IgD-negative memory B cell (primary cell): ENCODE data around the gene SPECC1L. TPM values are rescaled to one million over a fixed set of nuclear protein-coding genes. Genes with fewer than 3 reads are reported as not detected.
A peak's percentile ranks its signal among the peaks of the same experiment; 100 is the strongest.
"Not testable (repeated sequence)": the region's sequence is repeated elsewhere in the genome, so short reads cannot be mapped to it uniquely, and the experiment has no call there.

ENCODE experiments used
- H3K27ac Mint-ChIP-seq, 3 donors: one replicate each; pipeline ENCODE4 v1.8.0; 2020 to 2022; ENCODE audit warnings: mild to moderate bottlenecking in 3 of 3, mixed read lengths in 3 of 3, moderate library complexity in 1 of 3
- H3K27me3 Mint-ChIP-seq: one replicate; pipeline ENCODE4 v1.8.0; 2021; ENCODE audit warnings: mixed read lengths
- H3K36me3 Mint-ChIP-seq: one replicate; pipeline ENCODE4 v1.8.0; 2020; ENCODE audit warnings: mild to moderate bottlenecking, mixed read lengths
- H3K4me1 Mint-ChIP-seq, 3 donors: one replicate each; pipeline ENCODE4 v1.8.0; 2020 to 2022; ENCODE audit warnings: mixed read lengths in 3 of 3, mild to moderate bottlenecking in 1 of 3
- H3K4me3 Mint-ChIP-seq, 4 donors: one replicate each; pipeline ENCODE4 v1.8.0; 2020 to 2022; ENCODE audit warnings: mild to moderate bottlenecking in 4 of 4, mixed read lengths in 4 of 4, moderate library complexity in 3 of 4
- H3K9me3 Mint-ChIP-seq, 3 donors: one replicate each; pipeline ENCODE4 v1.8.0; 2020 to 2021; ENCODE audit warnings: mixed read lengths in 3 of 3, mild to moderate bottlenecking in 1 of 3
- polyA plus RNA-seq: library from polyadenylated mRNA; unstranded; fragments of 300-500 nt; fragmentation: Illumina TruSeq; gene quantifications from one replicate; pipeline ENCODE4 v1.2.3, GENCODE V29; 2021

Gene SPECC1L
- polyA plus RNA-seq = 19.3 TPM

GRCh38 chr22:24270556-24271385 lies at the start of gene SPECC1L:
Gene SPECC1L (plus strand): TSS chr22:24270831. CDS start chr22:24302232, 31,401 bp downstream.
- H3K27me3 Mint-ChIP-seq = no peaks in the 10 kb centered on the region
- peaks cover 33 to 39% (median 34%) of the 10 kb centered on the region in 3 donors for H3K4me1 Mint-ChIP-seq
- no peaks in the 10 kb centered on the region for H3K9me3 Mint-ChIP-seq
- H3K4me3 Mint-ChIP-seq = peak within 1 kb of the TSS; percentile 84 to 95 (median 91)
- H3K36me3 Mint-ChIP-seq = no peaks in the 10 kb centered on the region
- peak within 1 kb of the TSS; percentile 33 to 90 (median 89) for H3K27ac Mint-ChIP-seq

GRCh38 chr22:24224468-24224867 lies 46.2 kb upstream of the SPECC1L start:
- no peak overlapping the region for H3K27ac Mint-ChIP-seq
- no peaks in the 10 kb centered on the region for H3K36me3 Mint-ChIP-seq
- no peaks in the 10 kb centered on the region for H3K4me1 Mint-ChIP-seq
- peaks cover 0 to 4% (median 0%) of the 10 kb centered on the region in 3 donors for H3K9me3 Mint-ChIP-seq
- H3K27me3 Mint-ChIP-seq = no peaks in the 10 kb centered on the region
- no peak overlapping the region for H3K4me3 Mint-ChIP-seq

- H3K27me3 Mint-ChIP-seq = no peaks in the 10 kb centered on the region
- no peak overlapping the region for H3K4me3 Mint-ChIP-seq
- H3K36me3 Mint-ChIP-seq = no peaks in the 10 kb centered on the region
- H3K27ac Mint-ChIP-seq = no peak overlapping the region
- peaks cover 0 to 4% (median 0%) of the 10 kb centered on the region in 3 donors for H3K9me3 Mint-ChIP-seq
- H3K4me1 Mint-ChIP-seq = no peaks in the 10 kb centered on the region
Measured at GRCh38 chr22:24225044-24225601, 45.5 kb upstream of the SPECC1L start.

- Mint-ChIP-seq H3K4me1 (no peaks in the 10 kb centered on the region), H3K36me3 (no peaks in the 10 kb centered on the region), H3K9me3 (peaks cover 0 to 4% (median 0%) of the 10 kb centered on the region in 3 donors), H3K27me3 (no peaks in the 10 kb centered on the region), H3K27ac (no peak overlapping the region), H3K4me3 (no peak overlapping the region)
Measured at GRCh38 chr22:24225951-24226350, 44.7 kb upstream of the SPECC1L start.

- peaks cover 0 to 2% (median 0%) of the 10 kb centered on the region in 3 donors for H3K4me1 Mint-ChIP-seq
- H3K4me3 Mint-ChIP-seq = peak overlapping the region in 1 of 4 donors; percentile 10
- H3K9me3 Mint-ChIP-seq = no peaks in the 10 kb centered on the region
- peak overlapping the region in 1 of 3 donors; percentile 35 for H3K27ac Mint-ChIP-seq
- H3K27me3 Mint-ChIP-seq = no peaks in the 10 kb centered on the region
- H3K36me3 Mint-ChIP-seq = peaks cover 2% of the 10 kb centered on the region
Measured at GRCh38 chr22:24230911-24231656, 39.5 kb upstream of the SPECC1L start.

GRCh38 chr22:24231706-24232105 lies 38.9 kb upstream of the SPECC1L start:
- no peak overlapping the region for H3K4me3 Mint-ChIP-seq
- peaks cover 0 to 2% (median 0%) of the 10 kb centered on the region in 3 donors for H3K4me1 Mint-ChIP-seq
- no peak overlapping the region for H3K27ac Mint-ChIP-seq
- peaks cover 2% of the 10 kb centered on the region for H3K36me3 Mint-ChIP-seq
- no peaks in the 10 kb centered on the region for H3K9me3 Mint-ChIP-seq
- H3K27me3 Mint-ChIP-seq = no peaks in the 10 kb centered on the region

- Mint-ChIP-seq H3K27me3 (no peaks in the 10 kb centered on the region), H3K36me3 (peaks cover 2% of the 10 kb centered on the region), H3K4me1 (peaks cover 0 to 2% (median 0%) of the 10 kb centered on the region in 3 donors), H3K9me3 (no peaks in the 10 kb centered on the region), H3K4me3 (no peak overlapping the region), H3K27ac (no peak overlapping the region)
Measured at GRCh38 chr22:24232124-24232523, 38.5 kb upstream of the SPECC1L start.

GRCh38 chr22:24232725-24233124 lies 37.9 kb upstream of the SPECC1L start:
- no peaks in the 10 kb centered on the region for H3K27me3 Mint-ChIP-seq
- H3K4me3 Mint-ChIP-seq = no peak overlapping the region
- no peaks in the 10 kb centered on the region for H3K9me3 Mint-ChIP-seq
- peaks cover 0 to 2% (median 0%) of the 10 kb centered on the region in 3 donors for H3K4me1 Mint-ChIP-seq
- H3K36me3 Mint-ChIP-seq = peaks cover 2% of the 10 kb centered on the region
- no peak overlapping the region for H3K27ac Mint-ChIP-seq

- no peaks in the 10 kb centered on the region for H3K9me3 Mint-ChIP-seq
- H3K36me3 Mint-ChIP-seq = peaks cover 2% of the 10 kb centered on the region
- H3K4me3 Mint-ChIP-seq = no peak overlapping the region
- H3K27ac Mint-ChIP-seq = no peak overlapping the region
- no peaks in the 10 kb centered on the region for H3K27me3 Mint-ChIP-seq
- H3K4me1 Mint-ChIP-seq = peaks cover 0 to 2% (median 0%) of the 10 kb centered on the region in 3 donors
Measured at GRCh38 chr22:24233235-24233634, 37.4 kb upstream of the SPECC1L start.

- Mint-ChIP-seq H3K27ac (peak overlapping the region in 1 of 3 donors; percentile 76), H3K27me3 (no peaks in the 10 kb centered on the region), H3K4me3 (no peak overlapping the region), H3K9me3 (no peaks in the 10 kb centered on the region), H3K36me3 (peaks cover 2% of the 10 kb centered on the region), H3K4me1 (peaks cover 0 to 2% (median 0%) of the 10 kb centered on the region in 3 donors)
Measured at GRCh38 chr22:24233816-24234215, 36.8 kb upstream of the SPECC1L start.

- no peaks in the 10 kb centered on the region for H3K27me3 Mint-ChIP-seq
- no peaks in the 10 kb centered on the region for H3K9me3 Mint-ChIP-seq
- H3K27ac Mint-ChIP-seq = no peak overlapping the region
- peaks cover 2% of the 10 kb centered on the region for H3K36me3 Mint-ChIP-seq
- peaks cover 0 to 2% (median 0%) of the 10 kb centered on the region in 3 donors for H3K4me1 Mint-ChIP-seq
- no peak overlapping the region for H3K4me3 Mint-ChIP-seq
Measured at GRCh38 chr22:24235315-24235714, 35.3 kb upstream of the SPECC1L start.

GRCh38 chr22:24236656-24237055 lies 34.0 kb upstream of the SPECC1L start:
- Mint-ChIP-seq H3K36me3 (no peaks in the 10 kb centered on the region), H3K4me1 (peaks cover 0 to 4% (median 0%) of the 10 kb centered on the region in 3 donors), H3K4me3 (no peak overlapping the region), H3K27ac (no peak overlapping the region), H3K27me3 (no peaks in the 10 kb centered on the region), H3K9me3 (no peaks in the 10 kb centered on the region)

GRCh38 chr22:24238101-24238694 lies 32.4 kb upstream of the SPECC1L start:
- H3K4me3 Mint-ChIP-seq, H3K9me3 Mint-ChIP-seq, H3K27me3 Mint-ChIP-seq, H3K4me1 Mint-ChIP-seq, H3K27ac Mint-ChIP-seq, H3K36me3 Mint-ChIP-seq: not testable (repeated sequence)

- Mint-ChIP-seq H3K36me3 (no peaks in the 10 kb centered on the region), H3K4me3 (no peak overlapping the region), H3K27ac (no peak overlapping the region)
Measured at GRCh38 chr22:24240381-24240780, 30.2 kb upstream of the SPECC1L start.

More at GRCh38 chr22:24240381-24240780, 30.2 kb upstream of the SPECC1L start:
- no peaks in the 10 kb centered on the region for H3K27me3 Mint-ChIP-seq
- peaks cover 4 to 16% (median 14%) of the 10 kb centered on the region in 3 donors for H3K4me1 Mint-ChIP-seq
- H3K9me3 Mint-ChIP-seq = no peaks in the 10 kb centered on the region
